Activated T-helper 2 cell treated with anti-CD3 and anti-CD28 coated beads, Interferon-gamma antibody, Interleukin-2, Interleukin-4, amounts not matched to agents 10 μg/mL and 5 μg/mL and 100 μg/mL, durations not matched to agents 14 hours and 24 hours and 36 hours (primary cell): ENCODE data around the gene SHB. TPM values are rescaled to one million over a fixed set of nuclear protein-coding genes. Genes with fewer than 3 reads are reported as not detected.
A peak's percentile ranks its signal among the peaks of the same experiment; 100 is the strongest.

Experiments used
- DNase-seq: peaks from one replicate; pipeline ENCODE4 v3.0.0; 2021; ENCODE audit warnings: low spot score
- H3K27ac Mint-ChIP-seq: one replicate; pipeline ENCODE4 v1.8.0; 2021; ENCODE audit warnings: mixed read lengths
- H3K27me3 Mint-ChIP-seq: one replicate; pipeline ENCODE4 v1.8.0; 2021; ENCODE audit warnings: low read depth, mixed read lengths
- H3K36me3 Mint-ChIP-seq: one replicate; pipeline ENCODE4 v1.8.0; 2021; ENCODE audit warnings: low read depth, mixed read lengths
- H3K4me1 Mint-ChIP-seq: one replicate; pipeline ENCODE4 v1.8.0; 2021; ENCODE audit warnings: low read depth, mixed read lengths
- H3K4me3 Mint-ChIP-seq: one replicate; pipeline ENCODE4 v1.8.0; 2021; ENCODE audit warnings: low read depth, mild to moderate bottlenecking, moderate library complexity, mixed read lengths
- H3K9me3 Mint-ChIP-seq: one replicate; pipeline ENCODE4 v1.8.0; 2021; ENCODE audit warnings: mixed read lengths
- intact Hi-C: fragments of 100-400 bp; cut with micrococcal nuclease; formaldehyde crosslinking; loops from one replicate; pipeline ENCODE4 v1.15.1; 2023
- total RNA-seq: library from RNA; stranded (reverse); gene quantifications from 2 replicates; pipeline ENCODE4 v1.2.3, GENCODE V29; 2022

Gene SHB
- total RNA-seq, 1 donor from 2014 or later: 1.9 TPM

- H3K27me3 Mint-ChIP-seq: peaks cover 32% of the 10 kb centered on the region
- no peaks in the 10 kb centered on the region for H3K36me3 Mint-ChIP-seq
Observed at GRCh38 chr9:38066197-38066913, 2.7 kb downstream of the SHB start.

GRCh38 chr9:38065369-38066075 lies 3.5 kb downstream of the SHB start:
- Mint-ChIP-seq H3K9me3 (no peaks in the 10 kb centered on the region), H3K4me1 (peaks cover 20% of the 10 kb centered on the region), H3K27ac (no peak overlapping the region), H3K4me3 (no peak overlapping the region), H3K36me3 (no peaks in the 10 kb centered on the region), H3K27me3 (peaks cover 28% of the 10 kb centered on the region)
- no peak for DNase-seq
- intact Hi-C loops: loop anchor here (5.0 to 10.0 kb wide), 3 partner anchors 61 to 329 kb away; partner anchors contain the start of genes ALDH1B1 and TRMT10B

More at GRCh38 chr9:38066197-38066913, 2.7 kb downstream of the SHB start:
- H3K4me3 Mint-ChIP-seq: peak overlapping the region; percentile 47
- peaks cover 27% of the 10 kb centered on the region for H3K4me1 Mint-ChIP-seq
- H3K9me3 Mint-ChIP-seq: no peaks in the 10 kb centered on the region
- DNase-seq: no peak
- intact Hi-C loops: loop anchor here (5.0 to 10.0 kb wide), 3 partner anchors 62 to 328 kb away; partner anchors contain the start of genes ALDH1B1 and TRMT10B
- H3K27ac Mint-ChIP-seq: no peak overlapping the region

DNA sequence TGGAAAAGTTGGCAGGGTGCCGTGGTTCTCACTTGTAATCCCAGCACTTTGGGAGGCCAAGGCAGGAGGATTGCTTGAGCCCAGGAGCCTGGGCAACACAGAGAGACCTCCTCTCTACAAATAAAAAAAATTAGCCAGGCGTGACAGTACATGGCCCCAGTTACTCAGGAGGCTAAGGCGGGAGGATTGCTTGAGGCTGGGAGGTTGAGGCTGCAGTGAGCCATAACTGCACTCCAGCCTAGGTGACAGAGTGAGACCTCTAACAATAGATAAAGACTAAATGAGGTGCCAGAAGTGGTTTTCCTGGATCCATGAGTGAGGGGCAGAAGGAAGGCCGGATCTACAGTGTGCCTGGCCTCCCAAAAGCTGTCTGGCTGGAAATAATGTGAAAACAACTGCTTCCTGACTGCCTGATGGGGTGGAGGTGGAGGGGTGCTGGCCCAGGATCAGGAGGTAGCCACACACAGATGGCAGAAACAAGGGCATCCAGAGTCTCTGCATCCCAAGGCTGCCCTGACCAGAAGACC lies 4.1 kb downstream of the SHB start:
- no peak for DNase-seq
- H3K4me3 Mint-ChIP-seq: no peak overlapping the region
- H3K36me3 Mint-ChIP-seq: no peaks in the 10 kb centered on the region
- H3K27me3 Mint-ChIP-seq: peaks cover 28% of the 10 kb centered on the region
- no peaks in the 10 kb centered on the region for H3K9me3 Mint-ChIP-seq
- intact Hi-C loops: loop anchor here (5.0 to 10.0 kb wide), 3 partner anchors 60 to 330 kb away; partner anchors contain the start of genes ALDH1B1 and TRMT10B
- peaks cover 18% of the 10 kb centered on the region for H3K4me1 Mint-ChIP-seq
- no peak overlapping the region for H3K27ac Mint-ChIP-seq

- intact Hi-C loops: loop anchor here (10.0 kb wide), 2 partner anchors 59 to 331 kb away; partner anchors contain the start of gene ALDH1B1
- Mint-ChIP-seq H3K27ac (no peak overlapping the region), H3K4me3 (no peak overlapping the region), H3K36me3 (no peaks in the 10 kb centered on the region), H3K9me3 (no peaks in the 10 kb centered on the region), H3K27me3 (peaks cover 27% of the 10 kb centered on the region), H3K4me1 (peaks cover 16% of the 10 kb centered on the region)
- no peak for DNase-seq
Observed at GRCh38 chr9:38063363-38063707, 5.7 kb downstream of the SHB start.

- Mint-ChIP-seq H3K36me3 (no peaks in the 10 kb centered on the region), H3K4me1 (peaks cover 16% of the 10 kb centered on the region), H3K9me3 (no peaks in the 10 kb centered on the region), H3K4me3 (no peak overlapping the region), H3K27ac (no peak overlapping the region), H3K27me3 (peaks cover 27% of the 10 kb centered on the region)
- no peak for DNase-seq
- intact Hi-C loops: loop anchor here (10.0 kb wide), 2 partner anchors 58 to 332 kb away; partner anchors contain the start of gene ALDH1B1
Observed at GRCh38 chr9:38062498-38063362, 6.3 kb downstream of the SHB start.

DNA sequence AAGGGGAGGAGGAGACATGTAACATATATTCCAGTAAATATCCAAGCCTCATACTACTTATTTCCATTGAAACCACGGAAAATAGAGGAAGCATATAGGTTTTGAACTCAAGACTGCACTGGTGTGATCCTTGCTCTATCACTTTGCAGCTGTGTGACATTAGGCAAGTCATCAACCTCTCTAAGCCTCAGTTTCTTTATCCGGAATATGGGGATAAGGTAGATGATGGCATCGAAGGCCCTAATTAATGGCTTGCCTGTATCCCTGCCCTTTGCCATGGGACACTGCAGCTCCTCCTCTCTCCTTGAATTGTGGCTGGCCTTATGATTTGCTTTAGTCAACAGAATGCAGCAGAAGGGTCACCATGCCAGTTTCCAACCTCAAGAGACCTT lies 6.9 kb downstream of the SHB start:
- intact Hi-C loops: loop anchor here (10.0 kb wide), 2 partner anchors 57 to 333 kb away; partner anchors contain the start of gene ALDH1B1
- Mint-ChIP-seq H3K4me1 (peaks cover 13% of the 10 kb centered on the region), H3K27ac (no peak overlapping the region), H3K27me3 (peaks cover 22% of the 10 kb centered on the region), H3K9me3 (no peaks in the 10 kb centered on the region), H3K4me3 (no peak overlapping the region), H3K36me3 (no peaks in the 10 kb centered on the region)
- no peak for DNase-seq

DNA sequence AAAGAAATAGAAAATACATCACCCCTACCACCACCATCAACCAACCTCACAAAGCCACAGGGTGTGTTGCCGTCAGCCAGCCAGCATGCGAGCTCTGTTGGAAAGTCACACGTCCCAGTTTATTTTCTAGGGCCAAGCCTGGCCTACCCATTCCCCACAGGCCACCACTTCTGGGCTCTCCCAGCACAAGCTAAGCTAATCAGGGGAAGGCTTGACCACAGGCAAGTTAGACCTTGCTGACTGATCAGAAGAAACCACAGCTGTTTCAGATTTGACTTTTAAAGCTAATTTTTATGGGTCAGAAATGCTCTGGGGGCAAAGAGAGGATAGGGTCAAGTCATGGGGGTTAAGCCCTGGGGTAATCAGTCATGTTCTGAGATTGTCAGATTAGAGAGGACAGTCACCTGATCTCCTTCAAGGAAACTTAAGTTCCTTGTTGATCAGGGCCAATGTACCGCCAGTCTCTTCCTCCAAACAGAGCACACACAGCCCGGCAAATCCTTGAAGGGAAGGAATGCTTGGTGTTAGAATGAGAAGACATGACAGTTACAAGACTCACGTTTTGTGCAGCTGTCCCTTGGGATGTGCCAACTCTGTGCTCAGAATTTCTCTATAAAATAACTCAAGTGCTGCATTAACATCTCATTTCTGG lies 7.6 kb downstream of the SHB start:
- Mint-ChIP-seq H3K27me3 (peaks cover 15% of the 10 kb centered on the region), H3K4me1 (peaks cover 11% of the 10 kb centered on the region), H3K4me3 (no peak overlapping the region), H3K27ac (no peak overlapping the region), H3K9me3 (no peaks in the 10 kb centered on the region), H3K36me3 (no peaks in the 10 kb centered on the region)
- DNase-seq: no peak
- intact Hi-C loops: loop anchor here (10.0 kb wide), 2 partner anchors 57 to 333 kb away; partner anchors contain the start of gene ALDH1B1

DNA sequence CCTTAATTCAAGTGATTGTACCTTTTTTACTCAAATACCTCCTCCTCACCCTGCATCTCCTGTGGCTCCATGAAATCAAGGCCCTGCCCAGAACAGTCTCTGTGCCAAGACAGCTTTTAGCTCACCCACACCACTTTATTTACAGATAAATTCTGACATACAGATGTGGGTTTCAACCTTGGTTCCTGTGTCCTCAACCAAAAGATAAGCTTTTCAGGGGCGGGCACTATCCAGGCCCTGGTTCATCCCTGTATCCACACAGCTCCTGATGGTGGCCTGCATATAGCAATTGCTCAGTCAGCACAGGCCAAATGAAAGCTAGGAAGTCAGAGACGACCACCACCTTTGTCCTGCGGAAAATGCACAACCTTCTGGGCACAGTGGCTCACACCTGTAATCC lies 8.3 kb downstream of the SHB start:
- no peaks in the 10 kb centered on the region for H3K9me3 Mint-ChIP-seq
- peaks cover 8% of the 10 kb centered on the region for H3K27me3 Mint-ChIP-seq
- DNase-seq: no peak
- H3K4me1 Mint-ChIP-seq: peaks cover 7% of the 10 kb centered on the region
- H3K36me3 Mint-ChIP-seq: no peaks in the 10 kb centered on the region
- intact Hi-C loops: loop anchor here (10.0 kb wide), 2 partner anchors 56 to 334 kb away; partner anchors contain the start of gene ALDH1B1
- no peak overlapping the region for H3K27ac Mint-ChIP-seq
- H3K4me3 Mint-ChIP-seq: no peak overlapping the region

- intact Hi-C loops: no loop called here
- Mint-ChIP-seq H3K9me3 (no peaks in the 10 kb centered on the region), H3K36me3 (no peaks in the 10 kb centered on the region), H3K27me3 (peaks cover 4% of the 10 kb centered on the region), H3K4me3 (no peak overlapping the region), H3K4me1 (peaks cover 5% of the 10 kb centered on the region), H3K27ac (no peak overlapping the region)
- DNase-seq: no peak
Observed at GRCh38 chr9:38059233-38059936, 9.6 kb downstream of the SHB start.

- DNase-seq: no peak
- Mint-ChIP-seq H3K27me3 (no peaks in the 10 kb centered on the region), H3K4me1 (peaks cover 2% of the 10 kb centered on the region), H3K9me3 (no peaks in the 10 kb centered on the region), H3K4me3 (no peak overlapping the region), H3K27ac (no peak overlapping the region), H3K36me3 (no peaks in the 10 kb centered on the region)
- intact Hi-C loops: no loop called here
Observed at GRCh38 chr9:38058452-38059232, 10.4 kb downstream of the SHB start.
